HepG2 (cell line): Measurements from ENCODE around the gene ABHD17A. TPM values are rescaled to one million over a fixed set of nuclear protein-coding genes. Genes with fewer than 3 reads are reported as not detected.
A peak's percentile ranks its signal among the peaks of the same experiment; 100 is the strongest.

Source experiments
- CC2D1A ChIP-seq: sonication (generic); formaldehyde crosslinking; IDR thresholded peaks from 2 replicates; pipeline ENCODE4 v1.8.1; 2023; ENCODE audit warnings: mild to moderate bottlenecking, missing genetic modification reagents
- EP300 ChIP-seq, 3 experiments: sonication (generic) in 1 of 3; formaldehyde crosslinking in 1 of 3; IDR thresholded peaks; 2 replicates each; pipeline versions ENCODE4 v1.5.1 to v1.6.1; 2011 to 2020; ENCODE audit warnings: low read depth in 2 of 3, low read length in 2 of 3, borderline replicate concordance in 1 of 3, improper control_type of control experiment in 1 of 3, mild to moderate bottlenecking in 1 of 3, missing genetic modification reagents in 1 of 3, moderate library complexity in 1 of 3
- HOMEZ ChIP-seq: IDR thresholded peaks from 2 replicates; pipeline ENCODE4 v1.6.1; 2016; ENCODE audit warnings: low read depth
- IKZF1 ChIP-seq: fragments of 450-650 bp; IDR thresholded peaks from 2 replicates; pipeline ENCODE4 v1.7.1; 2016
- KDM3A ChIP-seq: IDR thresholded peaks from 2 replicates; pipeline ENCODE4 v1.6.1; 2018; ENCODE audit warnings: low read depth, missing compliant biosample characterization
- NFYB ChIP-seq: sonication (generic); formaldehyde crosslinking; IDR thresholded peaks from 2 replicates; pipeline ENCODE4 v1.4.0; 2020; ENCODE audit warnings: missing genetic modification reagents
- POLR2A ChIP-seq, 2 experiments: IDR thresholded peaks; 2 replicates each; pipeline ENCODE4 v1.6.1; 2011; ENCODE audit warnings: low read depth in 2 of 2, low read length in 2 of 2, mild to moderate bottlenecking in 1 of 2, moderate library complexity in 1 of 2; ENCODE audit not compliant: insufficient read depth in 1 of 2
- SOX5 ChIP-seq: IDR thresholded peaks from 2 replicates; pipeline ENCODE4 v1.6.1; 2016; ENCODE audit warnings: borderline replicate concordance
- SP1 ChIP-seq, 2 experiments: fragments of 450-650 bp in 1 of 2; sonication (generic) in 1 of 2; formaldehyde crosslinking in 1 of 2; IDR thresholded peaks; 2 replicates each; pipeline versions ENCODE4 v1.4.0 to v1.6.1; 2016 to 2020; ENCODE audit warnings: missing genetic modification reagents in 1 of 2
- SYNCRIP ChIP-seq: fragments of 200-400 bp; formaldehyde crosslinking; IDR thresholded peaks from 2 replicates; pipeline ENCODE4 v1.6.1; 2018; ENCODE audit warnings: mild to moderate bottlenecking, low read depth, low read length; ENCODE audit not compliant: insufficient read depth
- TSC22D2 ChIP-seq: sonication (generic); formaldehyde crosslinking; IDR thresholded peaks from 2 replicates; pipeline ENCODE4 v1.5.1; 2020; ENCODE audit warnings: missing genetic modification reagents, mild to moderate bottlenecking, borderline replicate concordance
- ZBTB40 ChIP-seq, 2 experiments: fragments of 450-650 bp in 1 of 2; sonication (generic) in 1 of 2; formaldehyde crosslinking in 1 of 2; IDR thresholded peaks; 2 replicates each; pipeline versions ENCODE4 v1.6.1 to v1.8.0; 2016 to 2022; ENCODE audit warnings: antibody characterized with exemption in 1 of 2, mild to moderate bottlenecking in 1 of 2, missing genetic modification reagents in 1 of 2
- ZNF484 ChIP-seq: sonication (generic); formaldehyde crosslinking; IDR thresholded peaks from 2 replicates; pipeline ENCODE4 v1.5.1; 2020; ENCODE audit warnings: mild to moderate bottlenecking, low read depth, missing genetic modification reagents, borderline replicate concordance
- ZNF546 ChIP-seq: sonication (generic); formaldehyde crosslinking; conservative IDR thresholded peaks from 2 replicates; pipeline ENCODE4 v1.8.1; 2023; ENCODE audit warnings: mild to moderate bottlenecking, missing genetic modification reagents
- ZNF674 ChIP-seq: sonication (generic); formaldehyde crosslinking; IDR thresholded peaks from 2 replicates; pipeline ENCODE4 v1.5.0; 2020; ENCODE audit warnings: low read depth, mild to moderate bottlenecking, missing genetic modification reagents
- ZNF703 ChIP-seq: sonication (generic); formaldehyde crosslinking; IDR thresholded peaks from 2 replicates; pipeline ENCODE4 v1.5.1; 2020; ENCODE audit warnings: missing genetic modification reagents, mild to moderate bottlenecking, moderate library complexity, borderline replicate concordance
- ZNF784 ChIP-seq: sonication (generic); formaldehyde crosslinking; IDR thresholded peaks from 2 replicates; pipeline ENCODE4 v1.5.1; 2020; ENCODE audit warnings: missing genetic modification reagents, mild to moderate bottlenecking, borderline replicate concordance
- polyA plus RNA-seq, 8 experiments: library from polyadenylated mRNA; depleted of rRNA in 3 of 8; stranded (reverse) in 7 of 8; unstranded in 1 of 8; fragments of >200 nt; fragmentation: Illumina TruSeq in 4 of 8; extraction: Trizol in 4 of 8; gene quantifications; 2 replicates each; pipeline versions ENCODE4 v1.2.1 to v1.2.3, GENCODE V29; 2011 to 2016; ENCODE audit warnings: low read depth in 4 of 8, missing spikeins in 1 of 8, mixed read lengths in 1 of 8; ENCODE audit not compliant: insufficient read depth in 1 of 8
- total RNA-seq, 5 experiments: library from RNA; depleted of rRNA; stranded (reverse); fragments of >200 nt; fragmentation: Illumina TruSeq; extraction: Trizol; gene quantifications; 2 replicates each; pipeline ENCODE4 v1.2.3, GENCODE V29; 2016; ENCODE audit warnings: low read depth in 1 of 5

ABHD17A gene
- total and polyA plus RNA-seq, 2 of the 13 experiments (the other 11 are each of a cell fraction or from before 2014, with no cell fraction given): 27.7 to 40.8 TPM

- TF ChIP-seq ZNF784 (CRISPR knock-in tag): peak; percentile 62; the same call in 1 of the 2 replicates
- no peak for TF ChIP-seq NFYB
- TF ChIP-seq SYNCRIP: no peak
- no peak for TF ChIP-seq IKZF1
- peak; percentile 83; the same call in 1 of the 2 replicates for TF ChIP-seq SOX5 (CRISPR knock-in tag)
- peak in 1 of 2 experiments; percentile 66; a peak in 2 of 4 replicates for TF ChIP-seq EP300 (IDR thresholded peaks at IDR 0.05; ENCODE audit: low read depth in 2 of 2, low read length in 2 of 2)
- peak; percentile 20; the same call in 1 of the 2 replicates for TF ChIP-seq EP300 (CRISPR knock-in tag; IDR thresholded peaks at IDR 0.05; ENCODE audit: borderline replicate concordance)
- TF ChIP-seq ZNF674 (CRISPR knock-in tag): no peak
- peak; percentile 51; the same call in 1 of the 2 replicates for TF ChIP-seq KDM3A (CRISPR knock-in tag)
- TF ChIP-seq ZBTB40 (IDR thresholded peaks at IDR 0.05): no peak
- TF ChIP-seq ZBTB40 (CRISPR knock-in tag; IDR thresholded peaks at IDR 0.05): no peak
- TF ChIP-seq ZNF546 (CRISPR knock-in tag): no peak
- TF ChIP-seq POLR2A (IDR thresholded peaks at IDR 0.05; ENCODE audit: insufficient read depth in 1 of 2, low read depth in 2 of 2, low read length in 2 of 2): 0 out of 4 replicates have a peak, but pooled peaks of 1 of the 2 experiments have one; percentile 35
- TF ChIP-seq ZNF703 (CRISPR knock-in tag): no peak
- no peak for TF ChIP-seq CC2D1A (CRISPR knock-in tag)
- TF ChIP-seq ZNF484: no peak
- TF ChIP-seq HOMEZ (CRISPR knock-in tag): no peak
- no peak for TF ChIP-seq TSC22D2
- TF ChIP-seq SP1 (IDR thresholded peaks at IDR 0.05): no peak
- no peak for TF ChIP-seq SP1 (CRISPR knock-in tag; IDR thresholded peaks at IDR 0.05)
Observed at GRCh38 chr19:1871140-1871597, 14.1 kb downstream of the ABHD17A start (continued).
